Activated gamma-delta T cell treated with Interleukin-2 at 50 U/mL for 16 hours (primary cell): ENCODE data around the gene GDF3.

Experiments used
- DNase-seq: peaks from one replicate; pipeline ENCODE4 v3.0.0-alpha.2; 2020

The GDF3 gene

GRCh38 chr12:7666595-7666994 is 29.0 kb downstream of the GDF3 start:
- DNase-seq: no peak

GRCh38 chr12:7661741-7662140 is 33.8 kb downstream of the GDF3 start:
- DNase-seq: no peak

GRCh38 chr12:7656121-7656520 is 39.5 kb downstream of the GDF3 start:
- DNase-seq: no peak

GRCh38 chr12:7650091-7650490 is 45.5 kb downstream of the GDF3 start:
- no peak for DNase-seq

GRCh38 chr12:7647071-7647470 is 48.5 kb downstream of the GDF3 start:
- no peak for DNase-seq

- DNase-seq: no peak
Measured at GRCh38 chr12:7646178-7646475, 49.4 kb downstream of the GDF3 start.

GRCh38 chr12:7645395-7646177 is 50.0 kb downstream of the GDF3 start:
- DNase-seq: peak; percentile 41

- no peak for DNase-seq
Measured at GRCh38 chr12:7642876-7643309, 52.7 kb downstream of the GDF3 start.

- DNase-seq: no peak
Measured at GRCh38 chr12:7642287-7642686, 53.3 kb downstream of the GDF3 start.

- peak; percentile 58 for DNase-seq
Measured at GRCh38 chr12:7640123-7640995, 55.2 kb downstream of the GDF3 start.
